Measurements from ENCODE around the gene SFTPB.

The SFTPB gene

GRCh38 chr2:85669549-85669948 lies 1.6 kb upstream of the SFTPB start:
- TF ChIP-seq CTCF (conservative IDR thresholded peaks at IDR 0.05; ENCODE audit: low read depth, low read length) = no peak
- DNase-seq (ENCODE audit: low read depth) = no peak
- no peak overlapping the region for H3K4me3 ChIP-seq (ENCODE audit: low read depth, low read length)

GRCh38 chr2:85668857-85669142 lies 801 bp upstream of the SFTPB start:
- H3K4me3 ChIP-seq (ENCODE audit: low read depth, low read length) = no peak overlapping the region
- no peak for DNase-seq (ENCODE audit: low read depth)
- TF ChIP-seq CTCF (conservative IDR thresholded peaks at IDR 0.05; ENCODE audit: low read depth, low read length) = no peak

GRCh38 chr2:85667561-85668008 lies 414 bp downstream of the SFTPB start:
- DNase-seq (ENCODE audit: low read depth) = no peak
- no peak for TF ChIP-seq CTCF (conservative IDR thresholded peaks at IDR 0.05; ENCODE audit: low read depth, low read length)
- H3K4me3 ChIP-seq (ENCODE audit: low read depth, low read length) = no peak overlapping the region

GRCh38 chr2:85666435-85667316 lies 1.3 kb downstream of the SFTPB start:
- TF ChIP-seq CTCF (conservative IDR thresholded peaks at IDR 0.05; ENCODE audit: low read depth, low read length) = no peak
- H3K4me3 ChIP-seq (ENCODE audit: low read depth, low read length) = no peak overlapping the region
- DNase-seq (ENCODE audit: low read depth) = no peak

- no peak for TF ChIP-seq CTCF (conservative IDR thresholded peaks at IDR 0.05; ENCODE audit: low read depth, low read length)
- no peak for DNase-seq (ENCODE audit: low read depth)
- no peak overlapping the region for H3K4me3 ChIP-seq (ENCODE audit: low read depth, low read length)
Observed at GRCh38 chr2:85666016-85666415, 2.0 kb downstream of the SFTPB start.

- no peak for TF ChIP-seq CTCF (conservative IDR thresholded peaks at IDR 0.05; ENCODE audit: low read depth, low read length)
- DNase-seq (ENCODE audit: low read depth) = no peak
- no peak overlapping the region for H3K4me3 ChIP-seq (ENCODE audit: low read depth, low read length)
Observed at GRCh38 chr2:85665264-85665937, 2.6 kb downstream of the SFTPB start.
